ENCODE data around the gene PARP4.

Gene PARP4

DNA sequence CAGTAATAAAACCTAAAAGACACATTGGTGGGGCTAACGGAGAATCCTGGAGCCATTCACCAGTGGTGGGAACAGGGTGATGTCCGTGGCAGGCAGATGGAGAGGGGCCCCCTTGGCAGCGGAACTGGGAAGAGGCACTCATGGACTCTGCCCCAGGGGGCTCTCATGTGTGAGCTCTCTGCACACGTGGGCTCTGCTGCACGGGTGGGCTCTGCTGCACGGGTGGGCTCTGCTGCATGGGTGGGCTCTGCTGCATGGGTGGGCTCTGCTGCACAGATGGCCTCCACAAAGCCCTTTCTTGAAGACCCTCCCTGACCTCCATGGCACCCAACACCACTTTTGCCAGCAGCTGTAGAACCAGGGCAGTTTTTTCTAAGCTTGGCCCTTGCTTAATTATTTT, 52.3 kb downstream of the PARP4 start:
- Histone ChIP-seq H2AK5ac (ENCODE audit: low read depth, low read length) (no peak overlapping the region), H2BK5ac (ENCODE audit: low read length) (no peak overlapping the region), H4K91ac (ENCODE audit: low read depth, low read length, poor library complexity) (no peak overlapping the region), H3K27me3 (ENCODE audit: control insufficient read depth in 3 of 3, insufficient read depth in 3 of 3, low read depth in 1 of 3, low read length in 3 of 3) (no peaks in the 10 kb centered on the region), H2BK120ac (ENCODE audit: low read depth, low read length) (no peak overlapping the region), H3K36me3 (replicated peaks in 1 of 2; ENCODE audit: control insufficient read depth in 2 of 2, insufficient read depth in 2 of 2, low read length in 2 of 2) (peaks cover 8 to 65% of the 10 kb centered on the region in 2 donors), H3K27ac (replicated peaks; ENCODE audit: low read length) (no peak overlapping the region), H2BK15ac (ENCODE audit: low read length) (no peak overlapping the region), H3K4me1 (ENCODE audit: control insufficient read depth in 2 of 2, insufficient read depth in 1 of 2, low read depth in 1 of 2, low read length in 2 of 2) (peaks cover 0 to 4% of the 10 kb centered on the region in 2 donors), H3K9me3 (replicated peaks in 1 of 2; ENCODE audit: control insufficient read depth in 2 of 2, insufficient read depth in 1 of 2, low read depth in 1 of 2, low read length in 2 of 2) (peaks cover 0 to 10% of the 10 kb centered on the region in 2 donors), H3K9ac (ENCODE audit: low read depth, low read length, poor library complexity) (no peak overlapping the region), H3K79me1 (ENCODE audit: low read depth, low read length) (no peaks in the 10 kb centered on the region), H3K18ac (ENCODE audit: low read length) (no peak overlapping the region), H2AFZ (ENCODE audit: low read length) (no peak overlapping the region), H3K4me2 (ENCODE audit: insufficient read depth, low read length, poor library complexity, severe bottlenecking) (no peak overlapping the region), H3K23ac (ENCODE audit: low read depth, low read length, poor library complexity) (no peak overlapping the region), H4K8ac (ENCODE audit: low read depth, low read length) (no peak overlapping the region), H3K4ac (ENCODE audit: low read length) (no peak overlapping the region), H3K14ac (ENCODE audit: low read length) (no peak overlapping the region), H2BK12ac (ENCODE audit: low read length) (no peak overlapping the region), H3K4me3 (ENCODE audit: low read length in 2 of 2) (no peak overlapping the region)
- no CpG with 5 or more reads among the region's 6 CpGs for WGBS, 2 donors (ENCODE audit: extremely low coverage in 2 of 2, insufficient read length in 2 of 2, insufficient replicate concordance in 1 of 2)
- no peak for DNase-seq (ENCODE audit: low spot score)

DNA sequence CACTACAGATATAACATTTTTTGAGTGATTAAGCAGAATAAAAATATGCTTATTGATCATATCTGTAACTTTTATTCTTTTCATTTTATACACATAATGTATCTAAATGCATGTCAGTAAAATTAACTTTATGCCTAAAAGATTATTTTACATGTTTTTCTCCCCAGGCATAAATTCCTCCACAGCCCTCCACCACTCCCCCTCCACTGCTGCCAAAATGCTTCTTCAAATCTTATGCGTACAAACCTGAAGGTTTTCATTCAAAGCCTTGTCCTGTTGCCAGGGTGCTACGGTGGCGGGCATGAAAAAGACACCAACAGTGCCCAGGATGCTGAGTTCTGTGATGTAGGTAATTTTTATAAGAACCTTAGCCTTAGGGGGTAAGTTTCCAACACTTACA, 52.9 kb downstream of the PARP4 start:
- H4K8ac ChIP-seq (ENCODE audit: low read depth, low read length), result no peak overlapping the region
- peaks cover 0 to 10% of the 10 kb centered on the region in 2 donors for H3K9me3 ChIP-seq (replicated peaks in 1 of 2; ENCODE audit: control insufficient read depth in 2 of 2, insufficient read depth in 1 of 2, low read depth in 1 of 2, low read length in 2 of 2)
- no peak overlapping the region for H3K23ac ChIP-seq (ENCODE audit: low read depth, low read length, poor library complexity)
- H2BK15ac ChIP-seq (ENCODE audit: low read length), result no peak overlapping the region
- no CpG with 5 or more reads among the region's 3 CpGs for WGBS, 2 donors (ENCODE audit: extremely low coverage in 2 of 2, insufficient read length in 2 of 2, insufficient replicate concordance in 1 of 2)
- H2AFZ ChIP-seq (ENCODE audit: low read length), result no peak overlapping the region
- no peak overlapping the region for H3K14ac ChIP-seq (ENCODE audit: low read length)
- peaks cover 11 to 69% of the 10 kb centered on the region in 2 donors for H3K36me3 ChIP-seq (replicated peaks in 1 of 2; ENCODE audit: control insufficient read depth in 2 of 2, insufficient read depth in 2 of 2, low read length in 2 of 2)
- H2BK12ac ChIP-seq (ENCODE audit: low read length), result no peak overlapping the region
- H2BK120ac ChIP-seq (ENCODE audit: low read depth, low read length), result no peak overlapping the region
- no peak overlapping the region for H3K18ac ChIP-seq (ENCODE audit: low read length)
- no peak overlapping the region for H2AK5ac ChIP-seq (ENCODE audit: low read depth, low read length)
- peaks cover 0 to 4% of the 10 kb centered on the region in 2 donors for H3K4me1 ChIP-seq (ENCODE audit: control insufficient read depth in 2 of 2, insufficient read depth in 1 of 2, low read depth in 1 of 2, low read length in 2 of 2)
- H3K4me3 ChIP-seq (ENCODE audit: low read length in 2 of 2), result no peak overlapping the region
- H3K27ac ChIP-seq (replicated peaks; ENCODE audit: low read length), result no peak overlapping the region
- no peaks in the 10 kb centered on the region for H3K79me1 ChIP-seq (ENCODE audit: low read depth, low read length)
- no peak overlapping the region for H3K4me2 ChIP-seq (ENCODE audit: insufficient read depth, low read length, poor library complexity, severe bottlenecking)
- H4K91ac ChIP-seq (ENCODE audit: low read depth, low read length, poor library complexity), result no peak overlapping the region
- no peak overlapping the region for H2BK5ac ChIP-seq (ENCODE audit: low read length)
- no peaks in the 10 kb centered on the region for H3K27me3 ChIP-seq (ENCODE audit: control insufficient read depth in 3 of 3, insufficient read depth in 3 of 3, low read depth in 1 of 3, low read length in 3 of 3)
- no peak overlapping the region for H3K4ac ChIP-seq (ENCODE audit: low read length)
- DNase-seq (ENCODE audit: low spot score), result no peak
- no peak overlapping the region for H3K9ac ChIP-seq (ENCODE audit: low read depth, low read length, poor library complexity)

DNA sequence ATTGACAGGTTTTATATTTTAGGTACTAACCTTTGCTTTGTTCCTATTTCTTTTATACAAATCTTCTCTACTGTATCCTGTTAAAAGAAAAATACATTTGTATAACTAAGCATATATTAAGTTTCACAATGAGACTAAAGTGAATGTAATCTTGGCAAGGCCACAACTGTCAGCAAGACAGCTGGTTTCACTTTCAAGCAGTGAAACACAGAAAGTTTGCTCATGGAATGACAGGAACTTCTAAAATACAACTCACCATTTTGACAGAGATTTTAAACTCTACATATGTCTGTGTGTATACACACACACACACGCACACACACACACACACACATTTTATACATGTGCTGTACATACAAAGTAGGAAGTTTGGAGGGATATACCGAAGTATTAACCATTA, 53.3 kb downstream of the PARP4 start:
- no peak overlapping the region for H3K23ac ChIP-seq (ENCODE audit: low read depth, low read length, poor library complexity)
- no peak overlapping the region for H2BK120ac ChIP-seq (ENCODE audit: low read depth, low read length)
- H2AK5ac ChIP-seq (ENCODE audit: low read depth, low read length), result no peak overlapping the region
- peaks cover 0 to 4% of the 10 kb centered on the region in 2 donors for H3K4me1 ChIP-seq (ENCODE audit: control insufficient read depth in 2 of 2, insufficient read depth in 1 of 2, low read depth in 1 of 2, low read length in 2 of 2)
- H3K4me2 ChIP-seq (ENCODE audit: insufficient read depth, low read length, poor library complexity, severe bottlenecking), result no peak overlapping the region
- no peak overlapping the region for H3K14ac ChIP-seq (ENCODE audit: low read length)
- no CpG with 5 or more reads among the region's 2 CpGs for WGBS, 2 donors (ENCODE audit: extremely low coverage in 2 of 2, insufficient read length in 2 of 2, insufficient replicate concordance in 1 of 2)
- H3K36me3 ChIP-seq (replicated peaks in 1 of 2; ENCODE audit: control insufficient read depth in 2 of 2, insufficient read depth in 2 of 2, low read length in 2 of 2), result peaks cover 16 to 74% of the 10 kb centered on the region in 2 donors
- no peak overlapping the region for H2AFZ ChIP-seq (ENCODE audit: low read length)
- H3K4me3 ChIP-seq (ENCODE audit: low read length in 2 of 2), result no peak overlapping the region
- H3K27me3 ChIP-seq (ENCODE audit: control insufficient read depth in 3 of 3, insufficient read depth in 3 of 3, low read depth in 1 of 3, low read length in 3 of 3), result no peaks in the 10 kb centered on the region
- no peak overlapping the region for H3K27ac ChIP-seq (replicated peaks; ENCODE audit: low read length)
- H3K18ac ChIP-seq (ENCODE audit: low read length), result no peak overlapping the region
- H3K4ac ChIP-seq (ENCODE audit: low read length), result no peak overlapping the region
- H3K9me3 ChIP-seq (replicated peaks in 1 of 2; ENCODE audit: control insufficient read depth in 2 of 2, insufficient read depth in 1 of 2, low read depth in 1 of 2, low read length in 2 of 2), result peaks cover 0 to 10% of the 10 kb centered on the region in 2 donors
- H3K79me1 ChIP-seq (ENCODE audit: low read depth, low read length), result no peaks in the 10 kb centered on the region
- H2BK12ac ChIP-seq (ENCODE audit: low read length), result no peak overlapping the region
- H2BK5ac ChIP-seq (ENCODE audit: low read length), result no peak overlapping the region
- H4K91ac ChIP-seq (ENCODE audit: low read depth, low read length, poor library complexity), result no peak overlapping the region
- H2BK15ac ChIP-seq (ENCODE audit: low read length), result no peak overlapping the region
- no peak overlapping the region for H4K8ac ChIP-seq (ENCODE audit: low read depth, low read length)
- H3K9ac ChIP-seq (ENCODE audit: low read depth, low read length, poor library complexity), result no peak overlapping the region
- no peak for DNase-seq (ENCODE audit: low spot score)

DNA sequence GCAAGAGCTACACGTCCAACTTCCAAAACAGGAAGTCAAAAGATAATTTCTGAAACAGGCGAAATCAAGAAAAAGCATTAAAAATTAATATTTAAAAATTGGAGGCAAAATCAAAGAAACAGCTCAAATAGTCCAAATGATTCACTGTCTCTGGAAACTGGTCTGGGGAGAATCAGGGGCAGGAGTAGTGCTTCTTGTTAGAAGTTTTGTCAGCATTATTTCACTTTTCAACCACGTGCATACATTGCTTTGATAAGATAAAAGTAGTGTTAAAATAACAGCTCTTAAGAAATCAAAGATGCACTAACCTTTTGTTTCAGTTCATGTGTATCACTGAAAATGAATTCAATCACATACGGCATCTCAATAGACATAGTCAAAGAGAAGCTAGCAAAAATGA, 53.8 kb downstream of the PARP4 start:
- Histone ChIP-seq H4K91ac (ENCODE audit: low read depth, low read length, poor library complexity) (no peak overlapping the region), H3K23ac (ENCODE audit: low read depth, low read length, poor library complexity) (no peak overlapping the region), H2BK5ac (ENCODE audit: low read length) (no peak overlapping the region), H2BK12ac (ENCODE audit: low read length) (no peak overlapping the region), H3K14ac (ENCODE audit: low read length) (no peak overlapping the region), H4K8ac (ENCODE audit: low read depth, low read length) (no peak overlapping the region), H2AK5ac (ENCODE audit: low read depth, low read length) (no peak overlapping the region), H3K4me3 (ENCODE audit: low read length in 2 of 2) (no peak overlapping the region), H3K4me1 (ENCODE audit: control insufficient read depth in 2 of 2, insufficient read depth in 1 of 2, low read depth in 1 of 2, low read length in 2 of 2) (peaks cover 0 to 4% of the 10 kb centered on the region in 2 donors), H2AFZ (ENCODE audit: low read length) (no peak overlapping the region), H3K79me1 (ENCODE audit: low read depth, low read length) (no peaks in the 10 kb centered on the region), H3K27me3 (ENCODE audit: control insufficient read depth in 3 of 3, insufficient read depth in 3 of 3, low read depth in 1 of 3, low read length in 3 of 3) (no peaks in the 10 kb centered on the region), H3K9me3 (replicated peaks in 1 of 2; ENCODE audit: control insufficient read depth in 2 of 2, insufficient read depth in 1 of 2, low read depth in 1 of 2, low read length in 2 of 2) (peaks cover 0 to 10% of the 10 kb centered on the region in 2 donors), H3K36me3 (replicated peaks in 1 of 2; ENCODE audit: control insufficient read depth in 2 of 2, insufficient read depth in 2 of 2, low read length in 2 of 2) (peaks cover 18 to 79% of the 10 kb centered on the region in 2 donors), H3K18ac (ENCODE audit: low read length) (no peak overlapping the region), H3K4me2 (ENCODE audit: insufficient read depth, low read length, poor library complexity, severe bottlenecking) (no peak overlapping the region), H3K27ac (replicated peaks; ENCODE audit: low read length) (no peak overlapping the region), H3K9ac (ENCODE audit: low read depth, low read length, poor library complexity) (no peak overlapping the region), H3K4ac (ENCODE audit: low read length) (no peak overlapping the region), H2BK15ac (ENCODE audit: low read length) (no peak overlapping the region), H2BK120ac (ENCODE audit: low read depth, low read length) (no peak overlapping the region)
- WGBS, 2 donors (ENCODE audit: extremely low coverage in 2 of 2, insufficient read length in 2 of 2, insufficient replicate concordance in 1 of 2), result no CpG with 5 or more reads among the region's 4 CpGs
- DNase-seq (ENCODE audit: low spot score), result no peak

All from neuronal stem cell (in vitro differentiated cells).